ENCODE data around the gene POLR3K.
"Not testable (repeated sequence)": the region's sequence is repeated elsewhere in the genome, so short reads cannot be mapped to it uniquely, and the experiment has no call there.

POLR3K gene

DNA sequence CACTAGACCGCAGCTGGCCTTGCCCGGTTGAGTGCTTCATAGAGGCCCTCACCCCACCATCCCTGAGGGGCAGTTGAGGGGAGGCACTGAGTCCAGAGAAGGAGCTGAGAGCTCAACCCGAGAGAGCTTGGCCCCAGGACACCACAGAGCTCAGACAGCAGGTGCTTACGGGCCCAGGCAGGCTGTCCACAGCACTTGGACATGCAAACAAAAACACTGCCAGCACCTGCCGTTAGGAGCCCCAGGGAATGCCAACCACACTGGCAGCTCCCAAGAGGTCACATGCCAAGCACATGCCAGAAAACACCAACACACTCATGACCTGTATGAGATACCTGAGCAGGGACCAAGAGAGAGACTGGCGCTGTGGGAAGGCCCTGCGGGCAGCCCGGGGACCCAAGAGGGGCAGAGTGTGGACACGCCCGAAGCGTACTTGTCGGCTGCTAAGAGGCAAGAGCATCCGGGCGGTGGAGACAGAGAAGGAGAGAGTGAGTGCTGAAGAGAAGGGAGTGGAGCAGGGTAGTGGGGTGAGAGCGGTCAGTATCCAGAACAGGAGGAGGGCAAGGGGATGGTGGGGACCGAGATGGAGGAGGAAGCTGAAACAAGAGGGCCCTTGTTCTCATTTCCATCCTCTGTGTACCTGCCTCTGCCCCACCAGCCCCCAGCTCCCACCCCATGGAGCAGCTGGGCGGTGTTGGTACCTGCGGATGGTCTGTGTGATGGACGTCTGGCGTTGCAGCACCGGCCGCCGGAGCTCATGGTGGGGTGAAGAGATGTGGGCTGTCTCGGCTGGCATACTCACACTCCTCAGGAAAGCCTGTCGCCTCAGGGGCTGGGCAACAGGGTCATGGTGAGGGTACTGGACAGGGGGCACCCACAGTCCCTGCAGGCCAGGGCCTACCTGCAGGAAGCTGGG, 10.8 kb upstream of the POLR3K start:
- no peak for DNase-seq

DNA sequence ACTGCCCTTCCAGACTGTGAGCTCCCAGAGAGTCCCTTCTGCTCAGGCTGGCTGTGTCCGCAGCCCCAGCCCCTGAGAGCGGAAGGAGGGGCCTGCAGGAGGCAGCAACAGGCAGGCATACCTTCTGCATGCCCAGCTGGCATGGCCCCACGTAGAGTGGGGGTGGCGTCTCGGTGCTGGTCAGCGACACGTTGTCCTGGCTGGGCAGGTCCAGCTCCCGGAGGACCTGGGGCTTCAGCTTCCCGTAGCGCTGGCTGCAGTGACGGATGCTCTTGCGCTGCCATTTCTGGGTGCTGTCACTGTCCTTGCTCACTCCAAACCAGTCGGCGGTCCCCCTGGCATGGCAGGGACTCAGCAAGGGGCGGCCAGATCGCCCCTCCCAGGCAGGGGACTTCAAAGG, 10.1 kb upstream of the POLR3K start:
- no peak for DNase-seq

DNA sequence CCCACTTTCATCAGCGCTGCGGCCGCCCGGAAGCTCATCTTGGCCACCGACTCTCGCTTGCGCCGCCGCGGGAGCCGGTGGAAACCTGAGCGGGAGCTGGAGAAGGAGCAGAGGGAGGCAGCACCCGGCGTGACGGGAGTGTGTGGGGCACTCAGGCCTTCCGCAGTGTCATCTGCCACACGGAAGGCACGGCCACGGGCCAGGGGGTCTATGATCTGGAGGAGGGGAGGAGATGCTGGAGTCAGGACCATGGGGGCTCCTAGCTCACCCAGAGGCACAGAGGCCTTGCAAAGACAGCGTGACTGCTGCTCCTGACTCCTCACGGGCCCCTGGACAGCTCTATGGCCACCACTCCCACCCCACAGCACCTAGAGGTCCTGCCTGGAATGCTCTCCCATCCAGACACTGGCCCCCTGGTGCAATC, 9.6 kb upstream of the POLR3K start:
- no peak for DNase-seq

DNA sequence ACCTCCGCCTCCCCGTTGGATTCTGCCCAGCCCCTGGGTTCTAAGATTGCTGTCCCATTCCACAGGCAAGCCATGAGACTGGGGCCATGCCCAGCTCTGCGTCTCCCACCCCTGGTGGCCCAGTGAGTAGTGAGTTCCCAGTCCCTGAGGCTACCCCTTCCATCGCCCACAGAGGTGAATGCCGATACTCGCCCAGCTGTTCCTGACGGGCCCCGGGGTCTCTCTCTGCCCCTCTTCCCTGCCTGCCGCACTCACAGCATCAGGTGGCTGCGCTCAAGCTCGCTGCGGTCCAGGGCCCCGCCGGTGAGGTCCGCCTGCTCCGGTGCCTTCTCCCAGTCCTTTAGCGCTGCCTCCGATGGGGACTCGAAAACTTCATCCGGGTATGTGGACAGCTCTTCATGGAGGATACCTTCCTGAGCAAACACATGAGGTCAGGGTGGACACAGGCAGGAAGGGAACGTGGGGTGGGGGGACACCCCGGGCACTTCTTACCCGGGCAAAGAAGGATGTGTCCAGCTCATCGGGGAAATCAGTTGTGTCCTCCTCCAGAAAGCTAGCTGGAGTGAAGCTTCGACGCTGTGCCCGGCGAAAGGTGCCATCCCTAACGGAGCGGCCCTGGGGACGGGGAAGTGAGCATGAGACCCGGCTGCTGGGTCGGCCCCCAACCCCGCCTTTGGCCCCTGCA, 9.0 kb upstream of the POLR3K start:
- no peak for DNase-seq

DNA sequence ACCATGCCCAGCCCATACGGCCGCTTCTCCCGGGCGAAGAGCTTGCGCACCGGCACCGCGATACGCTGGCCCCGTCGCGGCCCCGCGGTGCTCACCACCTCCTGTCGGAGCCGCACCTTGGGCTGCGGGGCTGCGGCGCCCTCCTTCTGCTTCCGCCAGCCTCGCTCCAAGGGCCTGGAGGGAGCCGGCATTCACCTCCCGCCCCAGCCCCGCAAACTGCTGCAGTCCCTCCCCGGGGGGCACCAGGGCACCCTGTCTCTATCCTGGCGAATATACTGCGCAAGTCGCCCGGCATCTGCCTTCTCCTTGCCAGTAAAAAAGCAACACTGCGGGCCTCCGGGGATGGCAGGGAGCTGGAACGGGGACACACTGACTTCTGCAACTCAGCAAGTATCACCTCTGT, 8.5 kb upstream of the POLR3K start:
- DNase-seq, result no peak

DNA sequence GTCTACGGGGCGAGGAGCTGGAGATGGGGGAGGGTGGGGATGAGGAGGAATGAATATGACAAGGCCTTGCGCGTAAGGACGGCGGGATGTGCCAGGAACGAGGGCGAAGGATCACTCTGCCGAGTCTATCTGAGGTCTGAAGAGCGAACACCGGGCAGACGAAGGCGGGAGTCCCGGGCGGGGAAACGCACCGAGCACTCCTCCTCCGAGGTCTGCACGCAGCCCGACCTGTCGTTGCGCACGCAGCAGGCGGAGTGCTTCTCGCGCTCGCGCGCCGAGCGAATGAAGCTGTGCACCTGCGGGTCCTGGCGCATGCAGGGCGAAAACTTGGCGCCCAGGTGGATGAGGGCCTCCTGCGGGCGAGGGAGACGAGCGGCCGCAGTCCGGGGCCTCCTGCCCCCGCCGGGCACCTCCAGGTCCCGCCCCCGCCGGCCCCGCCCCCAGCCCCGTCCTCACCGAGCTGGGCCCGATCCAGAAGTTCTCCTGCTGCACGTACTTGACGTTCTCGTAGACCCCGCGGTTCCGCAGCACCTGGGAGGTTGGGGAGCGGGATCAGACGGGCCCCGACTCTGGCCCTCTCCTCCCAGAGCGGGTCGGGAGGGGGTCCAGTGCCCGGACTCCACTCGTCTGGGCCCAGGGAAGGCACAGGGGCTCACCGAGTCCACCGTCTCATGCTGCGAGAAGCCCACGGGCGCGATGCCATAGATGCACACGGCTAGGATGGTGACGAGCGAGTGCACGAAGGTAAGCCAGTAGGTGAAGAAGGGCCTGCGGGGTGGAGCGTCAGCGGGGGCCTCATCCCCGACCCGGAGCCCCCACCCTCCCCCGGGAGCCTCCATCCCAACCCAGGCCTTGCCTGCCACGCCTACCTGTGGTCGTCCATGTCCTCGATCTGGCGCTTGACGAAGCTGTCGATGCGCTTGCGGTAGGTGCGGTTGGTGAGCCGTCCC, 7.8 kb upstream of the POLR3K start:
- DNase-seq, result no peak

DNA sequence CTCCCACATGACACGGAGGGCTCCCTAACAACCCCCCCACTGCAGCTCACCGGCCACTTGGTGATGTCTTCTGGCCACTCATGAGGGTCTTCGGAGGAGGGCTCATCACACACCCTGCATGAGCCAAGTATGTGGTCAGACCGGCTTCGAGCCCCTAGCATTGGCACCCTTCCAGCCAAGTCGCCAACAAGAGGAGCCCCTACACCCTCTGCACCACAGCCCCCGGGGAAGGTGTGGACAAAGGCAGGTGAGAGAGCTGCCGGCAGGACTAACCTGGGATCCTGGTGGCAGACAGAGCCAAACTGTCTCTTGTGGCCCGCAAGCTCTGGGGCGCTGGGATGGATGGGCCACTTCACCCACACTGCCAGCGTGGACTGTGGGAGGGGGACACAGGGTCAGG, 6.8 kb upstream of the POLR3K start:
- DNase-seq, result no peak

DNA sequence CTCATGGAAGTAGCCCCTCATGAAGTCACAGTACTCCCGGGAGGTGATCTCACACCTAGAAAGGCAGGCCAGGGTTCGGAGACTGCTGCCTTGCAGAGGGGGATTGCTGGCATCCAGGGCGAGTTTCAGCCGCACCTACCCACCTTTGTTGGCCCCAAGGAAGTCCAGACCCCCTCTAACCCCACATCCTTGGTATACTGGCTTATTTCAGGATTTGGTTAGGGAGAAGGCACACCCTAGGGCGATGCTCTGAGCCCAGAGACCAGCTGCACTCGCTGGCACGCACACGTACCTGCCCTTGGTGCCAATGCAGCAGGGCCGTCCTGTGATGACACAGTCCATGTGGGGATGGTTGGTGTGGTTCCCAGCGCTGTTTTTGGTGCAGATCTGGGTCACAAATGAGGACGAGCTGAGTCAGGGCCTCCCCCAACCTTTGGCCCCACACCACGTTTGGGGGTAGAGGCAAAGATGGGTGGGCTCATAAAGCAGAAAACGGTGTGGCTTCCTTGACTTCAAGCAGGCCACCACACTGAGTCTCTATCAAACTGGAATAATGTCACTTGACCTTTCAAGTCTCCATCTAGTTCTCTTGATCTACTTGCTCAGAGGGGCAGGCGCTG, 6.1 kb upstream of the POLR3K start:
- no peak for DNase-seq

- no peak for DNase-seq
Observed at GRCh38 chr16:58491-59439, 5.4 kb upstream of the POLR3K start.

- no peak for DNase-seq
Observed at GRCh38 chr16:57711-58110, 4.3 kb upstream of the POLR3K start.

- no peak for DNase-seq
Observed at GRCh38 chr16:56231-56927, 3.0 kb upstream of the POLR3K start.

- no peak for DNase-seq
Observed at GRCh38 chr16:55571-56136, 2.2 kb upstream of the POLR3K start.

DNA sequence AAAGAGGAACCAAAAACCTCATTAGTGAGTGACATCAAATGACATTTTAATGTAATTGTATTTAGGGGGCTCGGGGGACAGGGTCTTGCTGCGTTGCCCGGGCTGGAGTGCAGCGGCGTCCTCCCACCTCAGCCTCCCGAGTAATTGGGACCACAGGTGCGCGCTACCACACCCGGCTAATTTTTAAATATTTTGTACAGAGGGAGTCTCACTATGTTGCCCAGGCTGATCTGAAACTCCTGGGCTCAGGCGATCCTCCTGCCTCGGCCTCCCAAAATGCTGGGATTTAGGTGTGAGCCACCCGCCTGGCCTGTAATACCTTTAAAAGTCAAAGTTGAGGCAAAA, 801 bp upstream of the POLR3K start:
- no peak for DNase-seq

GRCh38 chr16:50769-51591, 2.4 kb downstream of the POLR3K start:
- no peak for DNase-seq

DNA sequence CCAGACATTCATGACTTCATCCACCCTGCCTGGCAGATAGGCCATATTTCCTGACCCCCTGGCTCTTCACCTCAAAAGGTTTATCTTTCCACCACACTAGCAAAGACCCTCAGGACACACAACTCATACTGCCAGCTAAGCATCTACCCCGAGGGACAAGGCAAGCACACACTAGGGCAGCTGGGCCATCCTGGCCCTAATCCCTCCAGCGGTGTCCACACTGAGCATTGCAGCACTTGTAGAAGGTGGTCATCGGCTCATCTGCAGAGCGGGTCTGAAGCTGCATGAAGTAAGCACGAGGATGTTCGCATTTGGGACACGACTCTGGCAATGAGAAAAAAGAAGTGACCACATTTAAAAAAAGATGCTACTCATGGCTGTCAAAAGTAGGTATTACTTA, 6.2 kb downstream of the POLR3K start:
- DNase-seq, result no peak

DNA sequence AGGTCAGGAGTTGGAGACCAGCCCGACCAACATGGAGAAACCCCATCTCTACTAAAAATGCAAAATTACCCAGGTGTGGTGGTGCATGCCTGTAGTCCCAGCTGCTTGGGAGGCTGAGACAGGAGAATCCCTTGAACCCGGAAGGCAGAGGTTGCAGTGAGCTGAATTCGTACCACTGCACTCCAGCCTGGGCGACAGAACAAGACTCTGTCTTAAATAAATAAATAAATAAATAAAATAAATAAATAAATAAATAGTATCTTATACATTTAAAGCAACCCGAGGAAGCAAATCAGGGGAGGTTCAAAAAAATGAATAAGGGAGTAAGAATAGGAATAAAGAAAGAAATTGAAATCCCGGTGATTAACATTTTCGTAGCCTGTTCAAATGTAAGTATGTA, 6.9 kb downstream of the POLR3K start:
- not testable (repeated sequence) for DNase-seq

DNA sequence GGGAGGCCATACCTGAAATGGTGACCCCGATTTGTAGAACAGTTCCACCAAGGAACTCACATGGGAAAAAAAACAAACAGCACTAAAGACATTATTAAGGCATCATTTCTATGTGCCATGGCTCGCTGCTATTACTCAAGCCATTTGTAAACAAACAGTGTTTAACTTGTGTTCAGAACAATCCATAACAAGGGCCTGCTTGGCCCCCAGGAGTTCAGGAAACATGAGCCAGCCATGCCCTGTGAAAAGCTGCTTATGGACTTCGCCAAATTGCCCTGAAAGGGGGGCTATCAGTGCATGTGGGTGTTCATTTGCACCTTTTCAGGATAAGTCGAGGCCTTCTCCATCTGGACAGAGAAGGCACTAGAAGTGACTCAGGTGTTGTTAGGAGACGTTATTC, 8.0 kb downstream of the POLR3K start:
- DNase-seq, result no peak

- DNase-seq, result no peak
Observed at GRCh38 chr16:44655-45054, 8.8 kb downstream of the POLR3K start.

GRCh38 chr16:43294-43693, 10.1 kb downstream of the POLR3K start:
- no peak for DNase-seq

DNA sequence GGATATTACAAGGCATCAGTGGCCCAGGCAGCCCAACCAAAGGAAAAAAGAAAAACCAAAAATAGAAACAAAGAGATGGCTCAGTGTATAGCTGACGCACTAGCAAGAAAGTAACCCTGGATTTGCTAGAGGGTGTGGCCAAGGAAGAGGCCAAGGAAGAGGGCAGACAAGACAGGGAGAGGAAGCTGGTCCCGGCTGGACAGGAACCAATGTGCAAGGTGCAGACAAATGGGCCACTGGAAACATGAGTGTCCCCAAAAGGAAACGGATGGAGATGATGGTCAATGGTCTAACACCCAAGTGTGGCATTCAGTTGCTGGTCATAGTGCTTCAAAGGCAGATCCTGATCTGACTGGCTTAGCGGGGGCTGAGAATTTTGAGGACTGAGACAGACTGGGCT, 10.7 kb downstream of the POLR3K start:
- DNase-seq, result no peak
